Upper lobe of right lung (tissue), 1 donor: ENCODE data around the gene USH1G. TPM values are rescaled to one million over a fixed set of nuclear protein-coding genes. Genes with fewer than 3 reads are reported as not detected.

Source experiments
- ATAC-seq: fragments of 200-7000 bp; cut with Tn5 transposase; one replicate; pipeline ENCODE4 v1.9.1; 2020; ENCODE audit warnings: mild to moderate bottlenecking, moderate library complexity
- DNase-seq: peaks from one replicate; pipeline ENCODE4 v3.0.0-alpha.2; 2020
- H3K27ac ChIP-seq: fragments of 200-600 bp; one replicate; pipeline ENCODE4 v1.8.0; 2022
- H3K27me3 ChIP-seq: fragments of 200-600 bp; one replicate; pipeline ENCODE4 v1.8.0; 2022; ENCODE audit warnings: mild to moderate bottlenecking
- H3K36me3 ChIP-seq: fragments of 200-600 bp; one replicate; pipeline ENCODE4 v1.8.0; 2022
- H3K4me1 ChIP-seq: fragments of 200-600 bp; one replicate; pipeline ENCODE4 v1.8.0; 2022
- H3K4me3 ChIP-seq: fragments of 200-600 bp; one replicate; pipeline ENCODE4 v1.8.0; 2022; ENCODE audit warnings: mild to moderate bottlenecking
- H3K9me3 ChIP-seq: fragments of 200-600 bp; one replicate; pipeline ENCODE4 v1.8.0; 2022
- CTCF ChIP-seq: fragments of 200-600 bp; IDR thresholded peaks from one replicate; pipeline ENCODE4 v1.8.0; 2022; ENCODE audit warnings: antibody characterized with exemption
- intact Hi-C: fragments of 100-400 bp; cut with DNase I; formaldehyde crosslinking; loops from one replicate; pipeline ENCODE4 v1.11.0; 2022
- total RNA-seq: library from RNA; stranded (reverse); fragmentation: NEBNext Ultra II Directional; extraction: Animal tissue kit (Norgen Biotek cat#: 25700); gene quantifications from one replicate; pipeline ENCODE4 v1.2.1, GENCODE V29; 2021
- donor health status: DM: no; HTN: yes; CAD: no; lungs with severe emphysema.

USH1G gene
- total RNA-seq, 1 donor from 2014 or later = not detected

DNA sequence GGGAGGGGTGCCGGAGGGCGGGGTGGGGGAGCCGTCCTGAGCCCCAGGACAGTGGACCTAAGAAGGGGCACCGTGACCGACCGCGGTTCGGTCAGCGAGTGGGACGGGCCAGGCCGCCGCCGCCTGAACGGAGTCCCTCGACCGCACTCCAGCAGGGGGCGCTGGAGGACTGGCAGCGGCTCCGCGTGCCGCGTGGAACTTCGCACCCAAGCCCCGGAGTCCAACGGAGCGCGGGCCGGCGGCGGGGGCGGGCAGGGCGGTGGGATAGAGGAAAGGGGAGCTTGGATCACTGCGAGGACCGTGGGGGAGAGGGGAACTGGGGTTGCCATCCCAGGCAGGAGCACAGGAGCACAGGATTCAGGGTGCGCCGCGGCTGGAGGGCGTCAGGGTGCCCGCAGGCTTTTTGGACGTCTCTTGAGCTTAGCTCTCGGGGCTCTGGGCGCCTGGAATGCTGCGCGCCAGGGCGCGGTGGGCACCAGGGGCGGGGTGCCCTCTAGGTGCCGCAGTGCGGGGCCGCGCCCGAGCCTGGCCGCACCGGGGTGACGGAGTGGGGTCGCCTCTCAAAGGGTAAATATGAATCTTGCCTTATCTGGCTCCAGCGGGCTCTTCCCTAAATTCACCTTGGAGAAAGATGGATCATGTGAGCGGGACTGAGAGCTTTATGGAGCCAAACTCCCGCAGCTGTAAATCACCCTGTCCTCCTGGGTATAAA, 639 bp upstream of the USH1G start:
- peaks cover 83% of the 10 kb centered on the region for H3K27me3 ChIP-seq
- peaks cover 20% of the 10 kb centered on the region for H3K4me1 ChIP-seq
- H3K9me3 ChIP-seq = no peaks in the 10 kb centered on the region
- intact Hi-C loops = no loop called here
- peak overlapping the region; percentile 38 for H3K4me3 ChIP-seq
- ATAC-seq (peak; percentile 85), DNase-seq (peak; percentile 90)
- H3K36me3 ChIP-seq = no peaks in the 10 kb centered on the region
- no peak overlapping the region for H3K27ac ChIP-seq
- peak; percentile 86 for TF ChIP-seq CTCF

DNA sequence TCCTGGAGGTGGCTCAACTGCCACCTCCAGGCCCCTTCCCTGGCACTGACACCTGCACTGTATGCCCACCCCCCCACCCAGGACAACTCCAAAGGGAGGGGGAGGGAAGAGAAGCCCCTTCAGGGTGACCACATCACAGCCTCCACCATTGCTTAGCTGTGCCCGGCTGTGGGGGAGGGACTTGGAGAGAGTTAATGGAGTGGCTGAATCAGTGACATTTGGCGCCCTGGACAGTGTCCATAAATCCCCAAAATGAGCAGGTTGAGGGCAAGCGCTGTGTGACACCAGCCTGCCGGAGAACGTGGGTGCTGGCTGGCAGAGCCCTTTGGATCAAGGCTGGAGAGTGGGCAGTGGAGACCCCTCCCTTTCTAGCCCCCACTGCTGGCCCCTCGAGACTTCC, 883 bp downstream of the USH1G start:
- no peak for TF ChIP-seq CTCF

DNA sequence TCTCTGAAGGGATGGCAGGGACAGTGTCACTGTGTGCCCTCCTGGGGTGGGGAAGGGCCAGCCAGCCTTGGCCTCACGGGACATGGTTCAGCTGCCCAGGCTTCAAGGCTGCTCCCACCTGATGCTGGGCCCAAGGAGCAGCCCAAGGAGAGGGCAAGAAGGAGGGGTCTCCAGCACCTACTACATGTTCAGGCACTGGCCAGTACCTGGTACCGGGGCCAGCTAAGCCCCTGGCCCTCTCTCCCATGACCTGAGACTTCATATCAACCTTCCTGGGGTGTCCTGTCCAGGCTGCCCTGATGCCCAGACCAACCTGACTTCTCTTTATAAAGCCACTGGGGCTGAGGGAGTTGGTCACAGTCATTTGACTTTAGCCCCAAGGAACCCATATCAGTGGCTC, 1.3 kb downstream of the USH1G start:
- Histone ChIP-seq H3K27me3 (peaks cover 80% of the 10 kb centered on the region), H3K4me3 (no peak overlapping the region), H3K4me1 (peaks cover 20% of the 10 kb centered on the region), H3K9me3 (no peaks in the 10 kb centered on the region), H3K36me3 (no peaks in the 10 kb centered on the region), H3K27ac (no peak overlapping the region)
- DNase-seq = no peak
- intact Hi-C loops = no loop called here
- no peak for TF ChIP-seq CTCF
- no peak for ATAC-seq

More for the DNA sequence above, 883 bp downstream of the USH1G start:
- Histone ChIP-seq H3K27me3 (peaks cover 84% of the 10 kb centered on the region), H3K4me1 (peaks cover 20% of the 10 kb centered on the region), H3K36me3 (no peaks in the 10 kb centered on the region), H3K9me3 (no peaks in the 10 kb centered on the region), H3K4me3 (no peak overlapping the region), H3K27ac (no peak overlapping the region)
- no peak for ATAC-seq
- intact Hi-C loops = no loop called here
- no peak for DNase-seq

DNA sequence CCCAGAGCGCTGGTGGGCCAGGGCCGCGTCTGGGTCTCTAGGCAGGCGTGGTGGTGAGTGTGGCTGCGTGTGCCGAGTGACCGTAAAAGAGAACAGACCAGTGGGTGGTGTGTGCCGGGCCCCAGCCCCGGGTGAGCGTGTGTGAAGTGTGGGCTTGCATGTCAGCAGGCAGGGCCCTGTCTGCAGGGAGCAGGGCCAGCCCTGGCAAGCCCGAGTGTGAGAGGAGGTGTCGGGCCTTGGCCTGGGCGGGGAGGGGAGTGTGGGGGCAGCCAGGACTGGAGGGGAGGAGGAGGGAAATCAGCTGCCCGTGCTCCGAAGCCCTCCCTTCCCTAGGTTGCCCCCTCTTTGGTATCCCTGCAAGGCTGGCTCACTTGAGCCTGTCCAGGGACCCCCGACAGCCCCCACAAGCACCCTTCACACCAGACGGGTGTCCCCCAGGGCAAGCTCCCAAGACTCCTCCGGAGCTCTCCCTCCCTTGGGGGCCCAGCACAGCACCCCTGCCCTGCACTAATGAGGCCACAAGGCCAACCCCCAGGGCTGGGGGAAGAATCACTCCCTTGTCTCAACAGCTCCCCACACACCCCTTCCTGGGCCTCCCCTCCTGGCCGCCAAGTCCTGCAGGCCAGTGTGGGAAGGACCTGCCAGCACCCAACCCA, 1.9 kb downstream of the USH1G start:
- intact Hi-C loops = no loop called here
- ATAC-seq = no peak
- H3K27ac ChIP-seq = no peak overlapping the region
- DNase-seq = no peak
- peaks cover 20% of the 10 kb centered on the region for H3K4me1 ChIP-seq
- TF ChIP-seq CTCF = no peak
- H3K36me3 ChIP-seq = no peaks in the 10 kb centered on the region
- no peak overlapping the region for H3K4me3 ChIP-seq
- H3K9me3 ChIP-seq = no peaks in the 10 kb centered on the region
- H3K27me3 ChIP-seq = peaks cover 77% of the 10 kb centered on the region

DNA sequence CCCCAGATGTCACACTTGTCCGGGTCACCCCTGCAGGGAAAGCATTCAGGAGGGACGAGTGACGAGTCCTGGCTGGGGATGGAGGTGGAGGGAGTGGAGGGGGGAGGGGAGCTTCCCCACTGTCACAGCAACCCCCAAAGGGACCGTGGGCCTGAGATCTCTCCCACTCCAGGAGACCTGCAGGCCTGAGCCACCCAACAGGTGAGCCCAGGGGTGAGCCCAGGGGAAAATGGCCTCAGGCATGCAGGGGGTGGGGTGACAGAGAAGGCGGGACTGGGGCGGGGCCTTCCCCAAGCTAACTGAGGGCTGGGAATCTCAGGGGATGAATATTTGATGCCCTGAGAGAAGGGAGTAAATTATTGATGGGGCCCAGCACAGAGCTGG, 2.4 kb downstream of the USH1G start:
- Histone ChIP-seq H3K4me1 (peaks cover 20% of the 10 kb centered on the region), H3K4me3 (no peak overlapping the region), H3K27ac (no peak overlapping the region), H3K36me3 (no peaks in the 10 kb centered on the region), H3K27me3 (peaks cover 71% of the 10 kb centered on the region), H3K9me3 (no peaks in the 10 kb centered on the region)
- no peak for ATAC-seq
- no peak for TF ChIP-seq CTCF
- DNase-seq = no peak
- intact Hi-C loops = no loop called here
